NCI-H2029 treated with DMSO at 0.1 percent for 48 hours (cell line): ENCODE measurements around the gene KCNT1.

Experiments used
- DNase-seq: peaks from one replicate; lab custom pipeline; 2025; lab: John Stamatoyannopoulos, UW

Gene KCNT1

DNA sequence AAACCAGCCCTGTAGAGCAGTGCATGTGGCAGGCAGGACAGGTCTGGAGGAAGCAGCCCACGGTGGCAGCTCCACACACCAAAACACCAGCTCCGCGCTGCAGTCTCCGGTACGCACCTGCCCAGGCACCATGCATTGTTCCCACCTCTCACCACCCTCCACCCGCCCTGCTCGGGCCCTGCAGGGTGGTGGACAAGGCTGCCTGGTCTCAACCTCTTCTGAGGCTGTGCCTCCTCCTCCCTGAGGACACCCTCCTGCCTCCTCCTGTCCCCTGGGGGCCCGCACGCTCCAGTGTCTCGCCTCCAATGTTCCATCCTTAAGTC is 96.2 kb downstream of the KCNT1 start:
- DNase-seq, result no peak

DNA sequence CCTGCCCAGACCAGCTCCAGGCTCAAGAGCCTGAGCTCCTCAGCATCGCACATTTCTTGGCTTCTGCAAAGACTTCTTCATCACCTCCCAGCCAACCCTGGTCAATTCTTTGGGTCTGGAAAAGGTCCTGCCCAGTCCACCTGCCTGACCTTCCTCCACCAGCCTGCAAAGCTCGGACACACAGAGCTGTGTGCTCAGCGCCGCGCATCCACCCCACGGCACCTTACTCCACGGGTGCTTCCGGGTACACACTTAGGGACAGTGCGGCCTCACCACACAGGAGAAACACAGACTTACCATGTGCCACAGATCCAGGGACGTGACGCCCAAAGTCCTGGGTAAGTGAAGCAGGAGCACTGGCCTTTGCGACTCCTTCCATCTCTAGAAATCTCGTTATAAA is 97.3 kb downstream of the KCNT1 start:
- no peak for DNase-seq

DNA sequence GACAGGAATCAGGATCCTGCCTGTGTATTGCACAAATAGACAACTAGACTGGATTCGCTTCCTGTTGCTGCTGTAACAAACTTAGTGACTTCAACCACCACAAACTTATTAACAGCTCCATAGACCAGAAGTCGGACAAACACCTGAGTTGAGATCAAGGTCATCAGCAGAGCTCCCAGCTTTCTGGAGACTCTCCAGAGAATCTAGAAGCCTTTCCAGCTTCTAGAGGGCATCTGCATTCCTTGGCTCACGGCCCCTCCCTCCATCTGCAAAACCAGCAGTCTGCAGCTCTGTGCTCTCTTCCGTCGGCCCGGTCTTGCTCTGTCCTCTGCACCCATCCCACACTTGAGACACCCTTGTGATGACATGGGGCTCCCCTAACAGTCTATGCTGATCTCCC is 99.1 kb downstream of the KCNT1 start:
- no peak for DNase-seq

DNA sequence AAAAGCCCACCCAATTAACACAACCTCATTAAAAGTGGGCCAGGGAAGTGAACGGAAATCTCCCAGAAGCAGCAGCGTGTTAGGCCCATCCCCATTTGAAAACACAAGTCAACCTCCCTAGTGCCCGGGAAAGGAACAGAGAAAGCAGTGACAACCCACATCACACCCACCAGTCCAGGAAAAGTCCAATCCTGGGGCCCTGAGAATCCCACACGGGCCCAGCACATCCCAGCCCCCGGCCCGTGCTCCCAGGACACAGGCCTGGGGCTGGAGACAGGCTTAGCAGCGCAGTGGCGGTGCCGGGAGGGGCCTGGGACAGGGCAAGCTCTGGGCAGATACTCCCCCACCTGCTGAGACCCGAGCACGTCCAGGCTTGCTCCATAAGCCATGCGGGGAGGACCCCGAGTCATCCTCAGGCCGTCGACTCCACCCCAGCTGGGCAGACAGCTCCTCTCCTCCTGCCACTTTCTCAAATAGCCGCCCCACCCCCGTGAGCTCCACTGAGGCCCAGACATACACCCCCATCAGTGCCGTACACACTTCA is 101.0 kb downstream of the KCNT1 start:
- no peak for DNase-seq

DNA sequence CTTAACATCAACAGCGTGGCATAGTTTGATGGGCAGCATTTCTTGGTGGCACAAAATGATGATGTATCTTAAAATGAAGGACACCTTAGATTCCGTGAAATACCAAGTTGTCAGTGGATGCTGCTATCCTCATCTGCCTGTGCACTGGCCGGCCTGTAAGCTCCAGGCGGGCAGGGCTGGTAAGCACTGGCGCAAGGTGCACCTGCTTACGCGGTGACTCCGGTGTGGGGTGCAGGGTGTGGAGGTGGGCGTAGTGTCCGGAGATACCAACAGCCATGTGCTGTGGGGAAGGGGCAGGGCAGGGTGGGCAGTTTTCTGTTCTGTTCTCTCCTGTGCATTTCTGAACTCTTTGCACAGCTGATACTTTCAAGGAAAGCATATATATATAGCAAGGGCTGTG is 101.5 kb downstream of the KCNT1 start:
- no peak for DNase-seq

DNA sequence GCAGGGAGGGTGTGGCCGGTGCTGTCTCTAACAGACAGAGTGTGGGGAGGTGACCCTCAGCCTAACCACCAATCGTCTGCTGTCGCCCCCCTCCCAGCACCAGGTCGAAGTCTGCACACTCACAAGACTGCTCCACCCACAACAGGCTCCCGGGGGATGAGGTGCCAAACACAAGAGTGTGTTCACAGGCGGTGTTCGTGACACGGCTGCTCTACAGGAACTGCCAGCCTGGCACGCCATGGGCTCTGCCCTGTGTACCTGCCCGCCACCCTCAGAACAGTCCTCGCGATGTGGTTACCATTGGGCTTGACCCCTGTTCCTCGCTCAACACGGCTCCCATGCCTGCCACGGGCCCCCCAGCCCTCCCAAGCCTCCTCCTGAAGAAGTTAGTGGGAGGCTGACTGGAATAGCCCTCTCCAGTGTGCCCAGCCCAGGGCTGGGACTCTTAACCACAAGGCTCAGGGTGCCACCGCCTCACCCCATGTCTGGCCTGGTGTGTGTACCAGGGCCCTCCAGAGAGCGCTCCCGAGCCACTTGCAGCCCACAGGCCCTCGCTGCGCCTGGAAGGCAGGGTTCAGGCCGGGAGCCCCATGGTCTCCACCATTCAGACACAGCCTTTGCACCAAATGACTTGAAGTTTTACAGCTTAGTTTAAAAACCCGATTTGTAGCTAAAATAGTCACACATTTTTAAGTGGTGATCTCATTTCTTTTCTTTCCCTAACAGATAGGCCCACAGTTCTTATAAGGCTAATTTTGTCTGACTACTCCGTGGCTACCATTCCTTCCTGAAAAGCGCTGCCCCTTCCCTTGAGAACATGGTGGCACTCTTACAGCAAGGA is 102.8 kb downstream of the KCNT1 start:
- no peak for DNase-seq

DNA sequence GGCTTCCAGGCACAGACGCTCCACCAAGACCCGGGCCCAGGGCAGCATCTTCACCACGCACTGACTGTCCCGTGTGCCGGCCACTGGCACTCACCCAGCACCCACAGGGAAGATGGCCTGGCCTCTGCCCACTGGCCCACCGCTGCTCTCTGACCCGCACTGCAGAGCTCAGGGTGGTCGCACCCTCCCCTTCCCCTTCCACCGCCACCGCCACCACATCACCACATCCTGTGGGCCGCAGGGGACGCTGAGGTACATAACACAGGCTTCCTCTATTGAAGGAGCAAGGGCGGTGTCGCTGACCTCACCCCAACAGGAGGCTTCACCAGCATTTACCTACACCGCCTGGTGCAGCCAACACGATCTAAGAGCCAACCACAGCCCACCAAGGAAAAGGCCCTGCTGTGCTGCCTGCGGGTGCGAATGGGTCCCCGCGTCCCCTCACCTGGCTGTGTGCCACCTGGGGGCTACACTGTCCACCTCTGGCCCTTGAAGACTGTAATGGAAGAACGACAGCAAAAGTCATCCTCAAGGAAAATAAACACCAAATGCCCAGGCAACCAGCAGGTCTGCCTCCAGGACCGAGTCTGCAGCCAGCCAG is 103.5 kb downstream of the KCNT1 start:
- no peak for DNase-seq

DNA sequence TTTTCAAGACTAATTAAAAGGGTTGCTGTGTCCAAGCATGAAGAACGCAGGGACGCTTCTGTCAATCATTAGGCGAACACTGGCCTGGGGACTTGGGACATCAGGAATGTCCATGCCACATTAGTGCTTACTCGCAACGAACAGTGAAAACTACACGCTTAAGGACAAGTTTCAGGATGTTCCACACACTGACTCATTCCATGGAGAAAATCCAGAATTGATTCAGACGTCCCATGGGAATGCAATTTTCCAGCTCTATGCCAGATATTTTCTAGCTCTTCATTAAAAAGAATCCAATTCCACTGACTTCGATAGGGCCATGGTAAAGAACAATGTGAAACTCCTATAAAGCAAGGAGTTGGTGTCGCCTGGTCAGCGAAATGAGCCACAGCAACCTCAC is 107.2 kb downstream of the KCNT1 start:
- DNase-seq, result no peak

DNA sequence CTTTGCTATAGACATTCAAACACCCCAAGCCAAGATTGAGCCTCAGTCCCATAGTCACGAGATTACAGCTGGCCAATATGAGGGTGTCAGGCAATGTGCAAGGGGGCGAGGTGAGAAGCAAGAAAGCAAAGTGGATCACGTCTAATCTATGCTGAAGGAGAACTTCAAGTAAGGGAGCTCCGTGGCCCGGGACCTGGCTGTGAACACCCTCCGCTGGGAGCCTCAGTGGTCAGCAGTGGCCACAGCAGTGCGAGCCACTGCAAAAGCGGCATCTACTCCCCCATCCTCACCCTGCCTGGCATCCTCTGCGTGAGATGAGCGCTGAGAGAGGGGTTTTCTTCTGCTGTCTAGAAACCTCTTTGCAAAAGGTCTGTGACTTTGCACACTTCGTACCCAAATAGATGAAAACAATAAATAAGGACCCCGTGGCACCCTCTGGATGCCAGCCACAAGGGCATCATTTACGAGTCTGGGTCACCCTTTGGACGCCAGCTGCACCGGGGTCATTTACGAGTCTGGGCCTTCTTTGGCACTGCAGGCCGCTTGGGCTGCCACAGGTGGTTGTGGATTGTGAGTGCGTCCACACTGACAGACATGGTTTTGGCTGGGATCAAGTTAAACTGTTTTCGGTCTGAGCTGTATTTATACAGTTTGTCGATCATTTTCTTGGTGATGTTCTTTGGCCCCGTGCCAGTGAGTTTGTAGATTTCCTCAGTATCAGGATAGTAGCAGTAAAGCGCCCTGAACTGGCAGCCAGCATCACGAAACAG is 109.0 kb downstream of the KCNT1 start:
- no peak for DNase-seq

DNA sequence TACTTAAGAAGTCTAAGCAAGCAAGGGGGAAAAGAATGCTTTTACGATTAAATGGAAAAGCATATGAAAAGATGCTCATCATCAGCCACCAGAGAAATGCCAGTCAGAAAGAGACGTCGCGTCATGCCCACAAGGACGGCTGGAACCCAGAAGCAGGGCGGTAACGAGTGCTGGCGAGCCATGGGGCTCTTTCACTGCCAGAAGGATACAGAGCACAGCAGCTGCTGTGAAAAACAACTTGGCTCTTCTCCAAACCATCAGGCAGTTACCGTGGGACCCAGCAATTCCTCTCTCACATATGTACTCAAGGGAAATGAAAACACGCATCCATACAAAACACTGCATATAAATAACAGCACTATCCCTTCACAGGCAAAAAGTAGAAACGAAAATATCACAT is 109.8 kb downstream of the KCNT1 start:
- peak; percentile 23 for DNase-seq

DNA sequence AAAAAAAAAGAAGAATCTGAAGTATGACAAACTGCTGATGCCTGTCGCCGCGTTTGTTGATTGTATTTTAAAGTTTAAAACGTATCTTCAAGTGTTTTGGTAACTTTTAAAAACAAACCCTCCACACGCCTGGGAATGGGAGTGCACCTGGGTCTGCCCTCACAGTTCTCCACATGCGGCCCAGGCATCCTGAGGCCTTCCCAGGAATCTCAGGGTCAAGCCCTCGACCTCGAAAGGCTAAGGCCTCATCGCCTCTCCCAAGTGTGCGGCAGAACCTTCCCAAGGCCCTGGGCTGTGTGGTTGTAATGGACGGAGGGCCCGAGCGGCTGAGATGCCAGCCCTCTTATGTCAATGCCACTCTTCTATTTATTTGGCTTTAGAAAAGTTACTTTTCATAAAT is 111.0 kb downstream of the KCNT1 start:
- no peak for DNase-seq

DNA sequence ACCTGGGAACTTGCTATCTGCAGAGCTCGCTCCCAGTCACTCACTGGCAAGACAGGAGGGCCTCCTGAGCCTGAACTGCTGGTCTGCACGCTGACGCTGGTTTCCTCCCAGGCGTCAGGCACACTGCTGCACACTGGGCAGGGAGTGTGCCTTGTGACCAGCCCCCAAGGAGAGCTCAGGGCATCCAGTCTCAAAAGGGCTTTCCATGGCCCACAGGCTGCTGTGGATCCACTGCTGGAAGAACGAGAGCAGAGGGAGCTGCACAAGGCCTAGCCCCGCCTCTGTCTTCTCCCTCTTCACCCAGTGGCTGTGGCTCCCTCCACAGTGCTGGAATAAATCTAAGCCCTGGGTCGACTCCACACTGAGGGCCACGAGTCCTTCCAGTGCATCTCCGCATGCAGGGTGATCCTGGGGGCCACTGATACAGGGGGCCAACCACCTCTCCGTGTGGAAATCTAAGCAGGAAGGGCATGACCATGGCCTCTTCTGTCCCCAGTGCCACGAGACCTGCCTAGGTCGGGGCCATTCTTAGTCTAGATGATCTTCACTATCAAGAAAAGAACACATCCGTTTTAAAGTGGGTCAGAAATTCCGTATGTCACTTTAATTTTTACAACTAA is 111.8 kb downstream of the KCNT1 start:
- DNase-seq, result no peak

DNA sequence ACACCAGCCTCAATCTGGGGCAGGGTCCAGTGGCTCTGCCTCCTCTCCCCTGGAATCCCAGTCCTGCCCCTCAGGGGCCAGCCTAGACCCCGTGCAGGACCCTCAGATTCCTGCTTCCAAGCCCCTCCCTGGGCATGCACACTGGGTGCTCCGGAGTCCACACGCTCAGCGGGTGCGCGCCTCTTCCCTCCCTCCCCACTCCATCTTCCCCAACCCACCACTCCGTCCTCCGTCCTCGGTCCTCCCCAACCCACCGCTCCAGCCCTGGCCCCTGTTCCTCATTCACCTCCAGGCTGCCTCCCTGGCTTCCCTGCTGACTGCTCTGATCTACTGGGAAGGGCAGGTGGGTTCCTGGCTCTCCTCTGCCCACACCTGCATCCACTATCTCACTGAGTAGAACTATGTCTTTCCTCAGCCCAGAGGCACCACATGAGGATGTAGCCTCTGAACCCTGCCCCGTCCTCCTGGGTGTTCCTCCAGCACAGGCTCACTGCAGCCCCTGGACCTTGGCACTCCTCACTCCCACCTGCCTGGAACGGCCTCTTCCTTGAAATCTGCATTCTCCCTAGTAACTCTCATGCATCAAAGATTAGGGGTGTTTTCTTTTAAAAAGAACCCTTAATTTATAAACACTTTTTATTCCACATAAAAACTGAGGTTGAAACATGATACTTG is 112.6 kb downstream of the KCNT1 start:
- no peak for DNase-seq

DNA sequence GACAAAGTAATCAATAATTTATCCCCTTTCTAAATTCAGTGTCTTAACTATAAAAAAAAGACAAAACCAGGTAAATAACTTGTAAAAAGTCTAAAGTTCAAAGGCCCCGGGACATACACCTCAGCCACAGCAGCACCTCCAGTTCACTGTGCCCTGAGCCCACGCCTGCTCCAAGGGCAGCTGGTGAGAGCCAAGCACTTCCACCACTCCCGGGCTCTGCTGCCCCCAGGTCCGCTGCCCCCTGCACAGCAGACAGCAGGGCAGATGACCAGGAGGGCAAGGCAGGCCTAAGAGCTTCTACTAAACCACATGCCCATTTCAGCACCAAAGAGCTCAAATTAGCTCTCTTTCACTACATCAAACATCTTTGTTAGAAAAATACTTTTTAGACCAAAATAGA is 113.4 kb downstream of the KCNT1 start:
- DNase-seq, result no peak

DNA sequence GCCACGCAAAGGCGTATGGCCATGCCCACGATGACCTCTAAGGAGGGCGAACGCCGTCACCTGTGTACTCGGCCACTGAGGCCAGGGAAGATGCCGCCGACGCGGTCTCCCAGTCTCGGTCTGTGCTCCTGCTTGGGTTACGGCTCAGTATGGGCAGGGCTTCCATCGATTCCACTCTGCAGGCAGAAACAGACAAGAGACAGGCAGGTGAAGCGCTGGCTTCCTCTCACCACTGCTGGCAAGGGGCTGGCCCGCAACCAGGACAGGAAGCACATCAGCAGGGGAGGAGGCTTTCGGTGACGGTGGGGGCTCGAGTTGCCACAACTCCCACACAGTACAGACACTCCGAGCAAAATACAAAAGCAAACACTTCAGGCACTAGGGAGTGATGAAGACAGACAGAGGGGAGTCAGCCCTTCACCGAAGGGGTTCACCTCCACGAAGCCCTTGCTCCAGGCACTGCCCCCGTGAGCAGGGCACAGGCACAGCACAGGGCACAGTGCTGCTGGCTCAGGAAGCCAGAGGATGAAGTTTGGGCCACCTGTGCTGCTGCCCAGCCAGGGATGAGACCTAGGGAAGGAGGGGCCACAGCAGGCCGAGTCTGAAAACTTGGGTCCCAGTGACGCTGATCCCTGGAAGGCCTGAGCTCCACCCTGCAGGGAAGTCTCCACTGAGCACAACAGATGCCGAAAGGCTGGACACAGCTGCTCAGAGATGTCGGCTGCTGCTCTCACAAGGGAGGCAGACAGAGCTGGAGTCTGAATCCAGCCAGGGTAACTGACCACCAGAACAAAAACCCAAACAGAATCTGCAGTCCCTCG is 114.1 kb downstream of the KCNT1 start:
- no peak for DNase-seq

DNA sequence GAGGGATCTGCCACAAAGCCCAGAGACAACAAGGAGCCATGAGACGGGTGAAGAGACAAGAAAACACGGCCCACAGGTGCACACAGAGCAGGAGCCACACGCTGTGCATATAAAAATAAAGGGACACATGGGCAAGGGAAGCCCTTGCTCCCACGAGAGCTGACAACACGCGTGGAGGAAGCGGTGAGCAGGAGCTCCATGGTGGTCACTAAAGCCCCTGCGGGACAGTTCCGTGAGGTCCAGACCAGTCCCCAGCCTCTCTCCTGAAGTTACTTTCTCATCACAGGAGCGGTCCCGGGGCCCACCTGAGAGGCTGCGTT is 114.6 kb downstream of the KCNT1 start:
- DNase-seq, result no peak

DNA sequence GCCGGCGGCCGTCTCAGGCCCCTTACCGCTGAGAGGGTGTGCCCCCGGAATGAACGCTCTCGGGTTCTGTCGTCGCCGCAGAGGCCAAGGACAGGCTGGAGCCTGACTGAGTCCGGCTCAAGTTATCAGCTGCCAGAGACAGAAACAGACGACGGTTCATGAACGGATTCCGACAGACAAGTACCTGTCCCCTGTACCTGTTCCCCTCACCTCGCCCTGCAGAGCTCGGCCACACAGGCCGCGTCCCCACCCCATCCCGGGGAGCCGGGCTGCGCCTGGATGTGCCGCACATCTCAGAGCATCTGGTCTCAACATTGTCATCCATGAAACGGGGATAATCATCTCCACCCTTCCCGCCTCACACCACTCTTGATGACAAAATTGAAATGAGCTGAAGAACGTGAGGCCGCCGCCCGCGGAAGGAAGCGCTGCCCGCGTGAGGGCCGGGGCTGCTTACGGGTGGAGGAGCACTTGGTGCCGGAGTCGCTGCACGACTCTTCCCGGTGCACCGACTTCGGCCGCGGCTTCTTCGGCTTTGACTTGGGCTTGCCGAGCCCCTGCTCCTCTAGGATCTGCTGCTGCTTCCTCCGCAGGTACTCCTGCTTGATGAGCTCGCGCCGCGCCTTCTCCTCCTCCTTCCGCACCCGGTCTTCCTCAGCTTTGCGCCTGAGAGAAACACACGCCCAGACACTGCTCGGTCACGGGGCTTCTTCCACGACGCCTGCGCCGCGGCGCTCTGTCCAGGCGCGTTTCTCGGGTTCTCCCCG is 116.1 kb downstream of the KCNT1 start:
- DNase-seq, result no peak

DNA sequence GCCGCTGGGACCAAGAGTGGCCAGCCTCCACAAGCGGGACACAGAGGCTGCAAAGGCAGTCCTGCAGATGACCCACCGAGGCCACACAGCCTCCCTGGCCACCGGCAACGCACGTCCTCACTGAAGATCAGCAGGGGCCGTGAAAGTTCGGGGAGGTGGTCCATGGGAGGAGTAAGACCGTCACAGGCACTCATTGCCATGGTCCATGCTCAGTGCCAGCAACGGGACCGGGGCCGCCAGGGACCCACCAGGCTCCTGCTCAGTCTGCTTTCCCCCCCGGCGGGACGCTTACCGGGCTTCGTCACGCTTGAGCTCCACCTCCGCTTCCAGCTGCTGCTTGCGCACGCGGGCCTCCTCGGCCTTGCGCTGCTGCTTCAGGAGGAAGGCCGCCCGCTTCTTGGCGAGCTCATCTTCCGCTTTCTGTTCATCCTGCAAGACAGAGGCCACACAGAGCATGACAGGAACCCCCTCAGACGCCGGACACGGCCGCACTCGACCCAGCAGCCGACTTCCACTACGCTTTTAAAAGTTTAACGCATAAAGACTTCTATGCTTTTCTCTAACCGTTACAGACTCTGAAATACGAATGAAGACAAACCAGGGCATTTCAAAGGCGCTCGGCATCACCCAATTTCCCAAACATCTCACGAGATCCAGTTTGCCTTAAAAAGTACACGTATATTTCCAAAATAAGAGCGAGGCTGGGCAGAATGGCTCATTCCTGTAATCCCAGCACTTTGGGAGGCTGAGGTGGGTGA is 116.9 kb downstream of the KCNT1 start:
- no peak for DNase-seq

DNA sequence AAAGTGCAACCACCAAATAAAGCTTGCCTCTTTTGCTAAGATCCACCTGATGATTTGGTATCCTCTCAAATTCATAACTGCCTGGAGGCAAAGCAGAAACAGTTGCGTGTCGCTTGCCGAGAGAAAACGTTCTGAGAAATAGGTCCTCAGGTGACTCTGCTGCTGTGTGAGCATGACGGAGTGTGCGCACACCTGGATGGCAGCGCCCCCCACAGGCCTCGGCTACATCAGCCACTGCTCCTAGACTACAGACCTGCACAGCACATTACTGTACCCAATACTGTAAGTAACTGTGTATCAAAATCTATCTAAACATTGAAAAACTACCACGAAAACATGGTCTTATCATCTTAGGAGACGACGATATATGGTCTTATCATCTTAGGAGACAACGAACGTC is 117.9 kb downstream of the KCNT1 start:
- DNase-seq, result no peak

DNA sequence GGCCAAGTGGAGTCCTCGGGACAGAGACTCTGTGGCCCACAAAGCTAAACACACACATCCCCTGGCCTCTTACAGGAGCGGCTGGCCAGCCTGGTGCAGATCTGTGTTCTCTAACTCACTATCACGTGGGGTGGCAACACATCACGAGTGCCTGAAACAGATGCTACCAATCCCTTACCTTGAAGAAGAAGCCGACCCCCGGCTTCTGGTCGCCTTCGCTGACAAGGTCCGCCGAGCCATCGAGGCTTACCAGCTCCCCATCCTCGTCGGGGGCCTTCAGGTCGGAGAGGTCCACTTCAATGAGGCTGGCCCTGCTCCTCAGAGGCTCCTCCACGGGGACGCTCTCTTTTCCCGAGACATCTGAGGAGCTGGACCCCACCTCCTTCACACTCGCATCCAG is 118.7 kb downstream of the KCNT1 start:
- no peak for DNase-seq
